Hepatocyte (in vitro differentiated cells): ENCODE data around the gene POU2AF1. TPM values are rescaled to one million over a fixed set of nuclear protein-coding genes. Genes with fewer than 3 reads are reported as not detected.

Experiments
- DNase-seq: peaks from one replicate; pipeline ENCODE4 v3.0.0-alpha.2; 2016; ENCODE audit warnings: low spot score
- H2AFZ ChIP-seq: fragments of 200-600 bp; sonication (generic); 2 replicates; pipeline ENCODE4 v1.6.0; 2016; ENCODE audit warnings: antibody characterized with exemption, mild to moderate bottlenecking
- H3K27ac ChIP-seq: fragments of 200-600 bp; sonication (generic); 2 replicates; pipeline ENCODE4 v1.5.1; 2016; ENCODE audit warnings: mild to moderate bottlenecking
- H3K27me3 ChIP-seq: fragments of 200-600 bp; sonication (generic); 2 replicates; pipeline ENCODE4 v1.6.1; 2016
- H3K36me3 ChIP-seq: fragments of 200-600 bp; sonication (generic); replicated peaks from 2 replicates; pipeline ENCODE4 v1.5.1; 2016; ENCODE audit warnings: low read depth; ENCODE audit not compliant: insufficient read depth
- H3K4me1 ChIP-seq: fragments of 200-600 bp; sonication (generic); 2 replicates; pipeline ENCODE4 v1.5.1; 2016; ENCODE audit warnings: mild to moderate bottlenecking, moderate library complexity; ENCODE audit not compliant: insufficient read depth
- H3K4me2 ChIP-seq: fragments of 200-600 bp; sonication (generic); 2 replicates; pipeline ENCODE4 v1.6.0; 2016
- H3K4me3 ChIP-seq: fragments of 200-600 bp; sonication (generic); 2 replicates; pipeline ENCODE4 v1.5.1; 2016; ENCODE audit warnings: mild to moderate bottlenecking
- H3K79me2 ChIP-seq: fragments of 200-600 bp; sonication (generic); 2 replicates; pipeline ENCODE4 v1.6.0; 2017; ENCODE audit warnings: mild to moderate bottlenecking
- H3K9me2 ChIP-seq: fragments of 200-600 bp; sonication (generic); replicated peaks from 2 replicates; pipeline ENCODE4 v1.6.0; 2017; ENCODE audit warnings: mild to moderate bottlenecking; ENCODE audit not compliant: insufficient read depth
- H3K9me3 ChIP-seq: fragments of 200-600 bp; sonication (generic); 2 replicates; pipeline ENCODE4 v1.5.1; 2016; ENCODE audit warnings: low read depth, mild to moderate bottlenecking
- H4K20me1 ChIP-seq: fragments of 200-600 bp; sonication (generic); 2 replicates; pipeline ENCODE4 v1.6.0; 2016; ENCODE audit warnings: mild to moderate bottlenecking; ENCODE audit not compliant: insufficient read depth, poor library complexity, severe bottlenecking
- EZH2 ChIP-seq: fragments of 200-600 bp; sonication (generic); IDR thresholded peaks from 2 replicates; pipeline ENCODE4 v1.6.1; 2016; ENCODE audit warnings: antibody characterized with exemption, mild to moderate bottlenecking, borderline replicate concordance
- EZH2phosphoT487 ChIP-seq: fragments of 200-600 bp; sonication (generic); IDR thresholded peaks from one replicate; pipeline ENCODE4 v1.6.1; 2018; ENCODE audit warnings: antibody characterized with exemption, mild to moderate bottlenecking, low read depth, moderate library complexity; ENCODE audit not compliant: unreplicated experiment, severe bottlenecking
- WGBS: methylation state at CpG from one replicate; pipeline ENCODE4 v1.1.6; 2016; ENCODE audit warnings: low lambda C conversion rate; ENCODE audit errors: missing lambda C conversion rate; 5-methylcytosine and 5-hydroxymethylcytosine counted together
- polyA plus RNA-seq: library from polyadenylated mRNA; unstranded; fragments of >200 nt; fragmentation: Nextera tagmentation; extraction: Ambion mirVana; gene quantifications from 2 replicates; pipeline ENCODE4 v1.2.1, GENCODE V29; 2016
- total RNA-seq: library from RNA; depleted of rRNA; stranded (reverse); fragments of >200 nt; gene quantifications from 2 replicates; pipeline ENCODE4 v1.2.3, GENCODE V29; 2014
- TF ChIP-seq, protein P1 (sequence below): fragments of 200-600 bp; sonication (generic); IDR thresholded peaks from 2 replicates; pipeline ENCODE4 v1.5.1; 2016; ENCODE audit warnings: antibody characterized with exemption, mild to moderate bottlenecking; ENCODE audit not compliant: poor library complexity

POU2AF1 gene
- total and polyA plus RNA-seq, 2 experiments from 2014 or later, result 0.06 to 0.23 TPM

DNA sequence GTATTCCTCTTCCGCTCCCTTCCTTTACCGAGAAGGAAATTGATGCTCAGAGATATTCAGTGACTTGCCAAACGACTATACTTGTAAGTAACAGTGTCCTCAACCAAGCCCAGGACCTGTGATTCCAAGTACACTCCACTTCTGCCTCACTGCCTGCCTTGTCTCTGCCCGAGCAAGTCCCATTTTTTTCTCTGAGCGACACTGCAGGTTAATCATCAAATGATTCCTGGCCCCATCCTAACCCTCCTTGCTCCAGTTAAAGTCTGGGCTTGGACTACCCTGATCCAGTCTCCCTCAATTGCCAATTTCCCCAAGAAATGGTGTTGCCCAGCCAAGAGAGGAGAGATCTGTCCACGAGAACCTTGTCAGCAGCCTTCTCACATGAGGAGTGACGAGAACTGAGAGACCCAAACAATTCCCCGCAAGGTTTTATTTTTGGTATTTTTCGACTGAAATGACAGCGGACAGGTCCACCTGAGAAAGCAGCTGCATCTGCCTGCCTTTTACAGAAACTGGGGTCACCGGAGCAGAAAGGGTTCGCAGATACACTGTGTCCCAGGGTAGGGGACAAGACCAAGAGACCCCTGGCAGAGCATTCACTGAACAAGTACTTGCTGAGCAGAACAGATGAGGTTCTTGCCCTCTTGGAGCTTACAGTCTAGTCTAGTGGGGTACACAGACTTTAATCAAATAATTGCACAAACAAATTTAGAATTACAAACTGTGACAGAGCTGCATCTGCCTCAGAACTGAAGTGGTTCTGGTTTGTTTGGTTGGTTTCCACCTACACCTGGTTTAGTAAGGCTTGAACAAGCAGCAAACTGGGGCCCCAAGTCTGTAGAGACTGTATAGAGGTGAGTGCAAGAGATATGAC lies 11.4 kb downstream of the POU2AF1 start:
- H4K20me1 ChIP-seq, result no peaks in the 10 kb centered on the region
- H3K9me2 ChIP-seq, result no peaks in the 10 kb centered on the region
- no peak overlapping the region for H3K4me3 ChIP-seq
- no peaks in the 10 kb centered on the region for H3K79me2 ChIP-seq
- no peak overlapping the region for H3K4me2 ChIP-seq
- TF ChIP-seq EZH2 (no peak), EZH2phosphoT487 (no peak)
- TF ChIP-seq, protein P1, sequence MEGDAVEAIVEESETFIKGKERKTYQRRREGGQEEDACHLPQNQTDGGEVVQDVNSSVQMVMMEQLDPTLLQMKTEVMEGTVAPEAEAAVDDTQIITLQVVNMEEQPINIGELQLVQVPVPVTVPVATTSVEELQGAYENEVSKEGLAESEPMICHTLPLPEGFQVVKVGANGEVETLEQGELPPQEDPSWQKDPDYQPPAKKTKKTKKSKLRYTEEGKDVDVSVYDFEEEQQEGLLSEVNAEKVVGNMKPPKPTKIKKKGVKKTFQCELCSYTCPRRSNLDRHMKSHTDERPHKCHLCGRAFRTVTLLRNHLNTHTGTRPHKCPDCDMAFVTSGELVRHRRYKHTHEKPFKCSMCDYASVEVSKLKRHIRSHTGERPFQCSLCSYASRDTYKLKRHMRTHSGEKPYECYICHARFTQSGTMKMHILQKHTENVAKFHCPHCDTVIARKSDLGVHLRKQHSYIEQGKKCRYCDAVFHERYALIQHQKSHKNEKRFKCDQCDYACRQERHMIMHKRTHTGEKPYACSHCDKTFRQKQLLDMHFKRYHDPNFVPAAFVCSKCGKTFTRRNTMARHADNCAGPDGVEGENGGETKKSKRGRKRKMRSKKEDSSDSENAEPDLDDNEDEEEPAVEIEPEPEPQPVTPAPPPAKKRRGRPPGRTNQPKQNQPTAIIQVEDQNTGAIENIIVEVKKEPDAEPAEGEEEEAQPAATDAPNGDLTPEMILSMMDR, result no peak
- WGBS, result 92% methylated on average over 12 of the region's 12 CpGs
- no peak overlapping the region for H3K27ac ChIP-seq
- H3K9me3 ChIP-seq, result no peaks in the 10 kb centered on the region
- H3K4me1 ChIP-seq, result peaks cover 5% of the 10 kb centered on the region
- DNase-seq, result no peak
- no peaks in the 10 kb centered on the region for H3K27me3 ChIP-seq
- H3K36me3 ChIP-seq, result no peaks in the 10 kb centered on the region
- H2AFZ ChIP-seq, result no peak overlapping the region

DNA sequence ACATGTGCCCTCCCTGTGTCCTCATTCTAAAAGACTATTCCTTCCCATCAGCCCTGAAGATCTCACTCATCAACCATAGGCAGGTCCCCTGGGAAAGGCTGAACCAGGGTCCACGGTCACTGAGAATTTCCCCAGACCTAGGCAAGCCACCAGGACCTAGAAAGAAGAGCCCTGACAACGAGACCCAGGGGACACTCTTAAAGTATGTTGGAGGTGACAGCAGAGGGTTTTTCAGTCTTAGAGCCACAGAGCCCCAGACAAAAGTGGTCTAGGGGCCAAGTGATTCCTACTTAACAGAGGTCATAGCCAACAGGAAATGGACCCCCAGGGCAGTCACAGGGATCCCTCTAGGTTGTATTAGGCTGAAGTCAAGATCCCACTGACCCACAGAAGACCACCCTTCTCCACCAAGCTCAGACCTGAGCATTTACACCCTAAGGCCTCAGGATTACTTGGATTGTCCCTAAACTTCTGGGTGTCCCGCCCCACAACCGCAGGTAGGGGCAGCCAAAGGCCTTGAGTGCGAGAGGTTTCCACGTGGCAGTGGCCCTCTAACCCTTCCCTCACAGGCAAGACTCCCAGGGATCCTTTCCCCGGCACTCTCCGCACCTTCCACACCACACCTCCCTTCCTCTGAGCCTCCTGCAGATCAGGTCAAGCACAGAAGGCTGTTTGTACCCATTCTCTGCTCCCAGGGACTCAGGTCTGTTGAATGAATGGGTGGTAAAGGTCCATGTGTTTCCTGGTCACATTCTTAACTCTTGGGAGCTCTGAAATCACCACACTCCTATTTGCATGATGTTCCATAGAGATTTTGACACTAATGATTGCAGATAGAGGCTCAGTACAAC lies 12.3 kb downstream of the POU2AF1 start:
- Histone ChIP-seq H4K20me1 (no peaks in the 10 kb centered on the region), H3K36me3 (no peaks in the 10 kb centered on the region), H3K4me1 (peaks cover 5% of the 10 kb centered on the region), H3K27ac (peak overlapping the region; percentile 69), H3K79me2 (no peaks in the 10 kb centered on the region), H3K9me2 (no peaks in the 10 kb centered on the region), H2AFZ (no peak overlapping the region), H3K27me3 (no peaks in the 10 kb centered on the region), H3K9me3 (no peaks in the 10 kb centered on the region), H3K4me3 (no peak overlapping the region), H3K4me2 (no peak overlapping the region)
- 93% methylated on average over 8 of the region's 8 CpGs for WGBS
- TF ChIP-seq EZH2 (no peak), EZH2phosphoT487 (no peak)
- TF ChIP-seq, protein P1, result no peak
- no peak for DNase-seq

DNA sequence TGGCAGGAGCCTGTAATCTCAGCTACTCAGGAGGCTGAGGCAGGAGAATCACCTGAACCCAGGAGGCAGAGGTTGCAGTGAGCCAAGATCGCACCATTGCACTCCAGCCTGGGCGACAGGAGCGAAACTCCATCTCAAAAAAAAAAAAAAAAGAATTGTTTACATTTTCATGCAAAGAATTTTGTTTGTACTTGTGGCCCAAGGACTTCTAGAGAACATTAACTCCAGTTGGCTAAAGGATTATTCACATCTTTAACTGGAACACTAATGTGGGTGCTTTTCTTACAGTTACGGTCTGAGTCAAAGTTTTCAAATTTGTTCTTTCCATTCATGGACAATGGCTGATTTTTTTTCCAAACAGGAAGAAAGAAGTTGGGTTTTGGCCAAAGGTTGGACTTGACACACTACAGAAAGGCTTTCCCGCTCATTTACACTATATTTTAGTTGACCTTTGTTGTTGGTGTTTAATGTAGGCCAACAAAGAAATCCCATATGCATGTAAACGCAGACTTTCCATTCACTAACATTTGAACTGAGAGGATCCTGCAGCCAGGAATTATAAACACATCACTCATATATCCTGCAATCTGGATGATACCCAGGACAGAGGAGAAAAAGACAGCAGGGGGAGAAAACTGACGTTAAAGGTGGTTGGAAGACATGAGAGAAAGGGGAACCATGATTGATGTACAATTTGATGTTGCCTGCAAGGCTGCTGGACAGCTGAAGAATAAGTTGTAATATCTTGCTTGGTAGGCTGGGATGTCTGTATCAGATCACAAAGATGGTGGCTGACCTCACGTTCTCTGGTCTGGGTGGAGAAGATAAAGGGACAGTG lies 13.1 kb downstream of the POU2AF1 start:
- 72% methylated on average over 8 of the region's 8 CpGs for WGBS
- H3K4me3 ChIP-seq, result no peak overlapping the region
- TF ChIP-seq EZH2phosphoT487, result no peak
- TF ChIP-seq EZH2, result no peak
- TF ChIP-seq, protein P1, result no peak
- H3K9me3 ChIP-seq, result no peaks in the 10 kb centered on the region
- peaks cover 5% of the 10 kb centered on the region for H3K4me1 ChIP-seq
- no peaks in the 10 kb centered on the region for H3K36me3 ChIP-seq
- peak overlapping the region; percentile 69 for H3K27ac ChIP-seq
- H4K20me1 ChIP-seq, result no peaks in the 10 kb centered on the region
- DNase-seq, result no peak
- H2AFZ ChIP-seq, result no peak overlapping the region
- no peaks in the 10 kb centered on the region for H3K9me2 ChIP-seq
- no peaks in the 10 kb centered on the region for H3K79me2 ChIP-seq
- H3K27me3 ChIP-seq, result no peaks in the 10 kb centered on the region
- no peak overlapping the region for H3K4me2 ChIP-seq
